ENCODE measurements around the gene RIPPLY3.

The RIPPLY3 gene

GRCh38 chr21:36964827-36965719, 41.4 kb upstream of the RIPPLY3 start:
- TF ChIP-seq CTCF (IDR thresholded peaks at IDR 0.05; ENCODE audit: unreplicated experiment in 3 of 3) = no peak
- peak overlapping the region; percentile 66 to 86 (median 73) for H3K27ac Mint-ChIP-seq
- peaks cover 11% of the 10 kb centered on the region for H3K4me1 Mint-ChIP-seq
- no peaks in the 10 kb centered on the region for H3K27me3 Mint-ChIP-seq (ENCODE audit: low read depth)
- peaks cover 14% of the 10 kb centered on the region for H3K36me3 Mint-ChIP-seq (ENCODE audit: low read depth)
- H3K9me3 Mint-ChIP-seq = no peaks in the 10 kb centered on the region
- peak overlapping the region; percentile 83 to 96 (median 86) for H3K4me3 Mint-ChIP-seq

- Mint-ChIP-seq H3K27ac (peak overlapping the region; percentile 66 to 86 (median 73)), H3K4me3 (peak overlapping the region; percentile 83 to 96 (median 86)), H3K36me3 (ENCODE audit: low read depth) (peaks cover 10% of the 10 kb centered on the region), H3K4me1 (peaks cover 11% of the 10 kb centered on the region), H3K27me3 (ENCODE audit: low read depth) (no peaks in the 10 kb centered on the region), H3K9me3 (no peaks in the 10 kb centered on the region)
- TF ChIP-seq CTCF (IDR thresholded peaks at IDR 0.05; ENCODE audit: unreplicated experiment in 3 of 3) = no peak
Measured at GRCh38 chr21:36965720-36966065, 40.8 kb upstream of the RIPPLY3 start.

- Mint-ChIP-seq H3K36me3 (ENCODE audit: low read depth) (peaks cover 6% of the 10 kb centered on the region), H3K9me3 (no peaks in the 10 kb centered on the region), H3K4me1 (peaks cover 11% of the 10 kb centered on the region), H3K27me3 (ENCODE audit: low read depth) (no peaks in the 10 kb centered on the region), H3K4me3 (peak within 1 kb of the TSS; percentile 83 to 96 (median 86)), H3K27ac (peak within 1 kb of the TSS; percentile 66 to 86 (median 77))
- TF ChIP-seq CTCF (IDR thresholded peaks at IDR 0.05; ENCODE audit: unreplicated experiment in 3 of 3) = no peak
Measured at GRCh38 chr21:36966066-36966820, 40.3 kb upstream of the RIPPLY3 start, which contains the start of gene HLCS. TSS of gene HLCS (minus strand) at chr21:36966669. CDS start at chr21:36966638, 31 bp downstream.

GRCh38 chr21:36966821-36967768, 39.4 kb upstream of the RIPPLY3 start:
- TF ChIP-seq CTCF (IDR thresholded peaks at IDR 0.05; ENCODE audit: unreplicated experiment in 3 of 3) = no peak
- Mint-ChIP-seq H3K27ac (peak overlapping the region; percentile 47 to 81 (median 77)), H3K9me3 (no peaks in the 10 kb centered on the region), H3K4me3 (peak overlapping the region; percentile 83 to 84 (median 83)), H3K27me3 (ENCODE audit: low read depth) (no peaks in the 10 kb centered on the region), H3K36me3 (ENCODE audit: low read depth) (peaks cover 4% of the 10 kb centered on the region), H3K4me1 (peaks cover 11% of the 10 kb centered on the region)

- H3K9me3 Mint-ChIP-seq = no peaks in the 10 kb centered on the region
- peak overlapping the region; percentile 33 to 84 (median 83) for H3K4me3 Mint-ChIP-seq
- TF ChIP-seq CTCF (IDR thresholded peaks at IDR 0.05; ENCODE audit: unreplicated experiment in 3 of 3) = no peak
- H3K27me3 Mint-ChIP-seq (ENCODE audit: low read depth) = no peaks in the 10 kb centered on the region
- peaks cover 3% of the 10 kb centered on the region for H3K36me3 Mint-ChIP-seq (ENCODE audit: low read depth)
- H3K27ac Mint-ChIP-seq = no peak overlapping the region
- peaks cover 11% of the 10 kb centered on the region for H3K4me1 Mint-ChIP-seq
Measured at GRCh38 chr21:36968414-36968813, 38.1 kb upstream of the RIPPLY3 start.

Data from nephron (organoid).